ENCODE measurements around the gene RPL7A. TPM values are rescaled to one million over a fixed set of nuclear protein-coding genes. Genes with fewer than 3 reads are reported as not detected.

Gene RPL7A
- total and polyA plus RNA-seq, 4 donors, result 1,304 to 3,584 (median 2,046) TPM

Other genes starting within 250 kb of the RPL7A start
- 10 to 100 TPM; 32.7 to 61.2 TPM for gene RALGDS, start 227.0 kb upstream of the RPL7A start, total RNA-seq
- 10 to 100 TPM; 19.4 to 20.0 TPM for gene RALGDS, start 227.0 kb upstream of the RPL7A start, polyA plus RNA-seq
- 10 to 100 TPM; 12.9 to 28.9 TPM for gene GBGT1, start 184.3 kb upstream of the RPL7A start, total RNA-seq
- gene GBGT1, start 184.3 kb upstream of the RPL7A start, polyA plus RNA-seq, result 1 to 10 TPM; 2.8 to 5.5 TPM
- not detected for gene OBP2B, start 139.0 kb upstream of the RPL7A start, total RNA-seq
- not detected for gene OBP2B, start 139.0 kb upstream of the RPL7A start, polyA plus RNA-seq
- 1 to 10 TPM; 1.4 to 3.3 TPM for gene ABO, start 73.0 kb upstream of the RPL7A start, total RNA-seq
- 1 to 10 TPM in 1 of 2 donors, under 1 TPM in 1; 0.43 to 1.8 TPM for gene ABO, start 73.0 kb upstream of the RPL7A start, polyA plus RNA-seq
- 10 to 100 TPM; 13.3 to 16.3 TPM for gene SURF6, start 12.0 kb upstream of the RPL7A start, total RNA-seq
- gene SURF6, start 12.0 kb upstream of the RPL7A start, polyA plus RNA-seq, result 10 to 100 TPM; 15.7 to 23.6 TPM
- 10 to 100 TPM; 18.6 to 37.0 TPM for gene MED22, start 87 bp upstream of the RPL7A start, total RNA-seq
- gene MED22, start 87 bp upstream of the RPL7A start, polyA plus RNA-seq, result 10 to 100 TPM; 10.8 to 30.3 TPM
- gene SURF1, start 8.3 kb downstream of the RPL7A start, total RNA-seq, result 10 to 100 TPM; 29.2 to 41.2 TPM
- 10 to 100 TPM; 79.5 to 85.4 TPM for gene SURF1, start 8.3 kb downstream of the RPL7A start, polyA plus RNA-seq
- gene SURF2, start 8.3 kb downstream of the RPL7A start, total RNA-seq, result 1 to 10 TPM; 9.2 to 9.9 TPM
- gene SURF2, start 8.3 kb downstream of the RPL7A start, polyA plus RNA-seq, result 10 to 100 TPM; 26.6 to 29.2 TPM
- 100 to 1,000 TPM; 114 to 123 TPM for gene SURF4, start 27.8 kb downstream of the RPL7A start, total RNA-seq
- gene SURF4, start 27.8 kb downstream of the RPL7A start, polyA plus RNA-seq, result 10 to 100 TPM; 42.3 to 71.2 TPM
- 1 to 10 TPM in 1 of 2 donors, not detected in 1; 1.4 TPM for gene STKLD1, start 28.1 kb downstream of the RPL7A start, total RNA-seq
- gene STKLD1, start 28.1 kb downstream of the RPL7A start, polyA plus RNA-seq, result 1 to 10 TPM in 1 of 2 donors, not detected in 1; 3.5 TPM
- 10 to 100 TPM; 10.8 to 19.1 TPM for gene REXO4, start 69.8 kb downstream of the RPL7A start, total RNA-seq
- 10 to 100 TPM; 13.5 to 15.0 TPM for gene REXO4, start 69.8 kb downstream of the RPL7A start, polyA plus RNA-seq
- gene ADAMTS13, start 74.1 kb downstream of the RPL7A start, total RNA-seq, result 1 to 10 TPM; 1.3 to 3.6 TPM
- gene ADAMTS13, start 74.1 kb downstream of the RPL7A start, polyA plus RNA-seq, result 10 to 100 TPM in 1 of 2 donors, 1 to 10 TPM in 1; 2.0 to 11.9 TPM
- gene CACFD1, start 111.8 kb downstream of the RPL7A start, total RNA-seq, result 10 to 100 TPM; 11.5 to 15.9 TPM
- 10 to 100 TPM in 1 of 2 donors, 1 to 10 TPM in 1; 8.1 to 14.5 TPM for gene CACFD1, start 111.8 kb downstream of the RPL7A start, polyA plus RNA-seq
- gene SLC2A6, start 130.9 kb downstream of the RPL7A start, total RNA-seq, result 1 to 10 TPM; 3.3 to 5.8 TPM
- gene SLC2A6, start 130.9 kb downstream of the RPL7A start, polyA plus RNA-seq, result 1 to 10 TPM; 1.5 to 2.6 TPM
- not detected for gene MYMK, start 176.7 kb downstream of the RPL7A start, total RNA-seq
- not detected for gene MYMK, start 176.7 kb downstream of the RPL7A start, polyA plus RNA-seq
- gene ADAMTSL2, start 186.5 kb downstream of the RPL7A start, total RNA-seq, result 10 to 100 TPM in 1 of 2 donors, 1 to 10 TPM in 1; 1.9 to 20.9 TPM
- under 1 TPM in 1 of 2 donors, not detected in 1; 0.38 TPM for gene ADAMTSL2, start 186.5 kb downstream of the RPL7A start, polyA plus RNA-seq